DOHH2 (cell line): ENCODE measurements around the gene SPATA20.

ENCODE experiments used
- H3F3A ChIP-seq: fragments of 200-600 bp; sonication (generic), shearing (Covaris generic); 2 replicates; pipeline ENCODE4 v1.6.0; 2016; ENCODE audit warnings: antibody characterized with exemption, mild to moderate bottlenecking; ENCODE audit not compliant: control insufficient read depth, insufficient read depth
- H3K27ac ChIP-seq: fragments of 200-600 bp; sonication (generic); 2 replicates; pipeline ENCODE4 v1.5.1; 2014; ENCODE audit warnings: low read depth, mild to moderate bottlenecking, low read length, moderate library complexity
- H3K27me3 ChIP-seq: fragments of 200-600 bp; sonication (generic); 2 replicates; pipeline ENCODE4 v1.6.1; 2014; ENCODE audit warnings: mild to moderate bottlenecking, low read length, mixed read lengths; ENCODE audit not compliant: control insufficient read depth
- H3K36me3 ChIP-seq: fragments of 200-600 bp; sonication (generic); 2 replicates; pipeline ENCODE4 v1.6.1; 2014; ENCODE audit warnings: mild to moderate bottlenecking, low read length, moderate library complexity, mixed read lengths; ENCODE audit not compliant: control insufficient read depth
- H3K4me1 ChIP-seq: fragments of 200-600 bp; sonication (generic); 2 replicates; pipeline ENCODE4 v1.6.1; 2014; ENCODE audit warnings: mild to moderate bottlenecking, low read length, mixed read lengths; ENCODE audit not compliant: control insufficient read depth
- H3K4me2 ChIP-seq: fragments of 200-600 bp; sonication (generic); 2 replicates; pipeline ENCODE4 v1.6.0; 2014; ENCODE audit warnings: mild to moderate bottlenecking, low read length, moderate library complexity
- H3K4me3 ChIP-seq: fragments of 200-600 bp; sonication (generic); 2 replicates; pipeline ENCODE4 v1.5.1; 2014; ENCODE audit warnings: mild to moderate bottlenecking, low read length, mixed read lengths
- H3K79me2 ChIP-seq: fragments of 200-600 bp; sonication (generic); 2 replicates; pipeline ENCODE4 v1.6.1; 2014; ENCODE audit warnings: mild to moderate bottlenecking, low read length, mixed read lengths; ENCODE audit not compliant: control insufficient read depth
- H3K9me2 ChIP-seq: fragments of 200-600 bp; sonication (generic); replicated peaks from 2 replicates; pipeline ENCODE4 v1.6.1; 2014; ENCODE audit warnings: mild to moderate bottlenecking, low read length, mixed read lengths; ENCODE audit not compliant: control insufficient read depth
- H3K9me3 ChIP-seq: fragments of 200-600 bp; sonication (generic); 2 replicates; pipeline ENCODE4 v1.6.1; 2014; ENCODE audit warnings: antibody characterized with exemption, low read length, mixed read lengths; ENCODE audit not compliant: control insufficient read depth, insufficient read depth
- H4K20me1 ChIP-seq: fragments of 200-600 bp; sonication (generic); 2 replicates; pipeline ENCODE4 v1.6.0; 2014; ENCODE audit warnings: low read depth, mild to moderate bottlenecking, antibody characterized with exemption, low read length, moderate library complexity; ENCODE audit not compliant: control insufficient read depth, insufficient read depth
- EZH2phosphoT487 ChIP-seq: fragments of 200-600 bp; sonication (generic); IDR thresholded peaks from 2 replicates; pipeline ENCODE4 v1.6.1; 2017; ENCODE audit warnings: borderline replicate concordance, mild to moderate bottlenecking, antibody characterized with exemption, low read length, moderate library complexity, mixed read lengths
- TF ChIP-seq, protein P1 (sequence below): fragments of 200-600 bp; sonication (generic); IDR thresholded peaks from one replicate; pipeline ENCODE4 v1.5.1; 2014; ENCODE audit warnings: antibody characterized with exemption, mild to moderate bottlenecking, low read depth, low read length; ENCODE audit not compliant: poor library complexity, severe bottlenecking

Gene SPATA20

GRCh38 chr17:50520483-50520882, 26.5 kb upstream of the SPATA20 start:
- Histone ChIP-seq H3K4me1 (peaks cover 4% of the 10 kb centered on the region), H3K4me3 (no peak overlapping the region), H3K36me3 (no peaks in the 10 kb centered on the region), H3K27ac (no peak overlapping the region), H3K4me2 (no peak overlapping the region), H3K79me2 (no peaks in the 10 kb centered on the region), H4K20me1 (no peaks in the 10 kb centered on the region), H3F3A (no peaks in the 10 kb centered on the region), H3K9me3 (no peaks in the 10 kb centered on the region), H3K9me2 (no peaks in the 10 kb centered on the region), H3K27me3 (no peaks in the 10 kb centered on the region)
- TF ChIP-seq, protein P1, sequence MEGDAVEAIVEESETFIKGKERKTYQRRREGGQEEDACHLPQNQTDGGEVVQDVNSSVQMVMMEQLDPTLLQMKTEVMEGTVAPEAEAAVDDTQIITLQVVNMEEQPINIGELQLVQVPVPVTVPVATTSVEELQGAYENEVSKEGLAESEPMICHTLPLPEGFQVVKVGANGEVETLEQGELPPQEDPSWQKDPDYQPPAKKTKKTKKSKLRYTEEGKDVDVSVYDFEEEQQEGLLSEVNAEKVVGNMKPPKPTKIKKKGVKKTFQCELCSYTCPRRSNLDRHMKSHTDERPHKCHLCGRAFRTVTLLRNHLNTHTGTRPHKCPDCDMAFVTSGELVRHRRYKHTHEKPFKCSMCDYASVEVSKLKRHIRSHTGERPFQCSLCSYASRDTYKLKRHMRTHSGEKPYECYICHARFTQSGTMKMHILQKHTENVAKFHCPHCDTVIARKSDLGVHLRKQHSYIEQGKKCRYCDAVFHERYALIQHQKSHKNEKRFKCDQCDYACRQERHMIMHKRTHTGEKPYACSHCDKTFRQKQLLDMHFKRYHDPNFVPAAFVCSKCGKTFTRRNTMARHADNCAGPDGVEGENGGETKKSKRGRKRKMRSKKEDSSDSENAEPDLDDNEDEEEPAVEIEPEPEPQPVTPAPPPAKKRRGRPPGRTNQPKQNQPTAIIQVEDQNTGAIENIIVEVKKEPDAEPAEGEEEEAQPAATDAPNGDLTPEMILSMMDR = no peak
- TF ChIP-seq EZH2phosphoT487 = no peak

DNA sequence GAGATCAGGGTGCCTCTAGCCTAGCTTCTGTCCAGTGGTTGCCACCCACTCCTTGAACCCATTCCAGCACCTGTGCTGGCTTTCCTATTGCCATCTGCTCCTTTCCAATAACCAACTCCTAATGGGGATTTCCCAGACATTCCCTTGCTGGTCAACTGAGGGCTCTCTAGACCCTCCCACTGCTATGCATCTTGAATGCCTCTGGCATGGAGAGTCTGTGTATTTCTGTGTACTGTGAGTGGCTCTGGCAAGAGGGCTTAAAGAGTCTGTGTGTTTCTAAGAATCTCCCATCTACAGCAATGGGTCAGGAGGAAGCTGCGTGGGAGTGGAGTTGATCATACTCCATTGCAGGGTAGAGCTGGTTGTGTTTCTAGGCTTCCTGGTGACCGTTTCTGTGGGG, 25.5 kb upstream of the SPATA20 start:
- Histone ChIP-seq H3K9me2 (no peaks in the 10 kb centered on the region), H3K4me2 (no peak overlapping the region), H3K79me2 (no peaks in the 10 kb centered on the region), H3K27ac (no peak overlapping the region), H3K9me3 (no peaks in the 10 kb centered on the region), H3K4me3 (no peak overlapping the region), H3F3A (no peaks in the 10 kb centered on the region), H3K27me3 (no peaks in the 10 kb centered on the region), H3K4me1 (no peaks in the 10 kb centered on the region), H3K36me3 (no peaks in the 10 kb centered on the region), H4K20me1 (no peaks in the 10 kb centered on the region)
- TF ChIP-seq, protein P1 = no peak
- no peak for TF ChIP-seq EZH2phosphoT487

GRCh38 chr17:50522766-50523165, 24.2 kb upstream of the SPATA20 start:
- no peak overlapping the region for H3K27ac ChIP-seq
- no peak overlapping the region for H3K4me2 ChIP-seq
- no peaks in the 10 kb centered on the region for H3K27me3 ChIP-seq
- H3K79me2 ChIP-seq = no peaks in the 10 kb centered on the region
- no peaks in the 10 kb centered on the region for H3K36me3 ChIP-seq
- no peaks in the 10 kb centered on the region for H4K20me1 ChIP-seq
- TF ChIP-seq EZH2phosphoT487 = no peak
- TF ChIP-seq, protein P1 = no peak
- no peaks in the 10 kb centered on the region for H3K9me2 ChIP-seq
- H3K4me3 ChIP-seq = no peak overlapping the region
- no peaks in the 10 kb centered on the region for H3K4me1 ChIP-seq
- H3K9me3 ChIP-seq = no peaks in the 10 kb centered on the region
- H3F3A ChIP-seq = no peaks in the 10 kb centered on the region

DNA sequence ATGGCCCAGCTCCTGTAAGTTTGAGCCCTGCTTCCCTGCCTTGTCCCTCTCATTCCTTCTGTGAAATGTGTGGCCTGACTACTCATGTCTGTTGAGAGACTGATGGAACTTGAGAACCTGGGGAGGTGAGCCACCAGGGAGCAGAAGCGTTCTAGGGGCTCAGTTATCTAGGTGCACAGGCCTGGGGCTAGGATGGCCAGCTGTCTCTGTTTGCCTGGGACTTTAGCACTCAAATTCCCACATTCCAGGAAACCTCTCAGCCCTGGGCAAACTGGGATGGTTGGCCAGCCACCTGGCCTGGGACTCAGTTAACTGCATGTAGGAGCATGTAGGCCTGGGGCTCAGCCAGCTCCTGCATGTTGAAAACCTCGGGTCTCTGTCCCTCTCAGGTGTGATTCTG, 23.8 kb upstream of the SPATA20 start:
- Histone ChIP-seq H3K4me3 (no peak overlapping the region), H4K20me1 (no peaks in the 10 kb centered on the region), H3F3A (no peaks in the 10 kb centered on the region), H3K9me3 (no peaks in the 10 kb centered on the region), H3K9me2 (no peaks in the 10 kb centered on the region), H3K27ac (no peak overlapping the region), H3K36me3 (no peaks in the 10 kb centered on the region), H3K79me2 (no peaks in the 10 kb centered on the region), H3K4me1 (no peaks in the 10 kb centered on the region), H3K4me2 (no peak overlapping the region), H3K27me3 (no peaks in the 10 kb centered on the region)
- TF ChIP-seq, protein P1 = no peak
- TF ChIP-seq EZH2phosphoT487 = no peak
